Keratinocyte (primary cell): ENCODE measurements around the gene IL19. TPM values are rescaled to one million over a fixed set of nuclear protein-coding genes. Genes with fewer than 3 reads are reported as not detected.

Experiments used
- DNase-seq: peaks from one replicate; pipeline ENCODE4 v3.0.0-alpha.2; 2011; ENCODE audit warnings: low read depth, missing footprints, low spot score
- FAIRE-seq: peaks from 2 replicates; lab custom pipeline; 2011; peaks lifted over from hg19 to GRCh38; lab: Jason Lieb, UNC
- H2AFZ ChIP-seq: 2 replicates; pipeline ENCODE4 v1.6.0; 2012; ENCODE audit warnings: low read length, control low read depth, inconsistent platforms; ENCODE audit not compliant: control insufficient read depth
- H3K27ac ChIP-seq: 2 replicates; pipeline ENCODE4 v1.5.1; 2011; ENCODE audit warnings: low read length; ENCODE audit not compliant: control insufficient read depth, insufficient read depth
- H3K27me3 ChIP-seq: 3 replicates; pipeline ENCODE4 v1.6.0; 2011; ENCODE audit warnings: low read length; ENCODE audit not compliant: control insufficient read depth, insufficient read depth; ENCODE audit errors: extremely low read depth
- H3K36me3 ChIP-seq, 2 experiments: 2 replicates in 1 of 2; 3 replicates in 1 of 2; pipeline ENCODE4 v1.5.1; 2011; ENCODE audit warnings: low read length in 2 of 2, mild to moderate bottlenecking in 1 of 2; ENCODE audit not compliant: control insufficient read depth in 2 of 2, insufficient read depth in 2 of 2; ENCODE audit errors: extremely low read depth in 1 of 2
- H3K4me1 ChIP-seq: 3 replicates; pipeline ENCODE4 v1.5.1; 2011; ENCODE audit warnings: low read length; ENCODE audit not compliant: control insufficient read depth, insufficient read depth; ENCODE audit errors: extremely low read depth
- H3K4me2 ChIP-seq: 3 replicates; pipeline ENCODE4 v1.6.0; 2011; ENCODE audit warnings: low read depth, low read length; ENCODE audit not compliant: control insufficient read depth, insufficient read depth; ENCODE audit errors: extremely low read depth
- H3K4me3 ChIP-seq, 3 experiments: fragments of 200-600 bp in 1 of 3; sonication (generic) in 1 of 3; 2 replicates in 2 of 3; 3 replicates in 1 of 3; pipeline ENCODE4 v1.5.1; 2011 to 2016; ENCODE audit warnings: low read length in 3 of 3, mild to moderate bottlenecking in 3 of 3, control low read depth in 2 of 3, inconsistent platforms in 1 of 3, low read depth in 1 of 3, mixed read lengths in 1 of 3, mixed run types in 1 of 3, moderate library complexity in 1 of 3; ENCODE audit not compliant: control insufficient read depth in 2 of 3, insufficient read depth in 2 of 3; ENCODE audit errors: extremely low read depth in 1 of 3
- H3K79me2 ChIP-seq: 2 replicates; pipeline ENCODE4 v1.6.0; 2012; ENCODE audit warnings: low read length; ENCODE audit not compliant: control insufficient read depth, insufficient read depth
- H3K9ac ChIP-seq: 3 replicates; pipeline ENCODE4 v1.6.0; 2011; ENCODE audit warnings: low read length; ENCODE audit not compliant: control insufficient read depth, insufficient read depth; ENCODE audit errors: extremely low read depth
- H3K9me1 ChIP-seq: 3 replicates; pipeline ENCODE4 v1.6.0; 2011; ENCODE audit warnings: low read length; ENCODE audit not compliant: control insufficient read depth, insufficient read depth; ENCODE audit errors: extremely low read depth
- H3K9me3 ChIP-seq: 2 replicates; pipeline ENCODE4 v1.5.1; 2012; ENCODE audit warnings: low read depth, low read length; ENCODE audit not compliant: control insufficient read depth
- H4K20me1 ChIP-seq: 3 replicates; pipeline ENCODE4 v1.6.0; 2011; ENCODE audit warnings: low read length; ENCODE audit not compliant: control insufficient read depth, insufficient read depth; ENCODE audit errors: extremely low read depth
- EZH2 ChIP-seq: IDR thresholded peaks from one replicate; pipeline ENCODE4 v1.6.1; 2012; ENCODE audit warnings: inconsistent platforms, mild to moderate bottlenecking, low read length, moderate library complexity
- dilution Hi-C: fragments of 300-500 bp; cut with MboI; formaldehyde crosslinking; loops from one replicate; pipeline ENCODE4 v1.7.0; 2020; ENCODE audit warnings: low sequenced_read_pairs; ENCODE audit not compliant: extremely low pct_ligation_motif_present
- polyA minus RNA-seq, 3 experiments: library from RNA; depleted of rRNA, polyadenylated mRNA; stranded (reverse); fragments of >200 nt; gene quantifications; 1 replicate in 1 of 3; 2 replicates in 1 of 3; 3 replicates in 1 of 3; pipeline ENCODE4 v1.2.3, GENCODE V29; 2011
- polyA plus RNA-seq, 5 experiments: library from polyadenylated mRNA; depleted of rRNA in 3 of 5; stranded (reverse) in 3 of 5; stranded (forward) in 1 of 5; unstranded in 1 of 5; fragments of >200 nt; gene quantifications; 1 replicate in 1 of 5; 2 replicates in 3 of 5; 3 replicates in 1 of 5; pipeline versions ENCODE4 v1.2.1 to v1.2.3, GENCODE V29; 2011 to 2012; ENCODE audit warnings: missing spikeins in 2 of 5, low read depth in 1 of 5, low replicate concordance in 1 of 5
- TF ChIP-seq, protein P1 (sequence below), 3 experiments: IDR thresholded peaks in 1 of 3; conservative IDR thresholded peaks in 1 of 3; optimal IDR thresholded peaks in 1 of 3; 2 replicates in 2 of 3; 3 replicates in 1 of 3; pipeline versions ENCODE3 to v1.5.1; 2011; ENCODE audit warnings: low read length in 3 of 3, mild to moderate bottlenecking in 3 of 3, moderate library complexity in 2 of 3, control low read depth in 1 of 3, inconsistent platforms in 1 of 3; ENCODE audit not compliant: insufficient read depth in 2 of 3; ENCODE audit errors: extremely low read depth in 1 of 3

Gene IL19, protein sequence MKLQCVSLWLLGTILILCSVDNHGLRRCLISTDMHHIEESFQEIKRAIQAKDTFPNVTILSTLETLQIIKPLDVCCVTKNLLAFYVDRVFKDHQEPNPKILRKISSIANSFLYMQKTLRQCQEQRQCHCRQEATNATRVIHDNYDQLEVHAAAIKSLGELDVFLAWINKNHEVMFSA
- polyA plus RNA-seq: not detected in 3 replicates
- not detected for polyA plus RNA-seq (2011; ENCODE audit: low read depth)
- not detected in 2 replicates for polyA plus RNA-seq (2011; cell fraction: cytosol; rRNA removed)
- polyA plus RNA-seq (2011; cell fraction: nucleus; rRNA removed): not detected in 2 replicates
- not detected in 2 replicates for polyA plus RNA-seq (2012; ENCODE audit: low replicate concordance)
- polyA minus RNA-seq: not detected in 3 replicates
- polyA minus RNA-seq (2011; cell fraction: cytosol; rRNA and poly(A)+ RNA removed): not detected
- polyA minus RNA-seq (2011; cell fraction: nucleus; rRNA and poly(A)+ RNA removed): not detected in 2 replicates

DNA sequence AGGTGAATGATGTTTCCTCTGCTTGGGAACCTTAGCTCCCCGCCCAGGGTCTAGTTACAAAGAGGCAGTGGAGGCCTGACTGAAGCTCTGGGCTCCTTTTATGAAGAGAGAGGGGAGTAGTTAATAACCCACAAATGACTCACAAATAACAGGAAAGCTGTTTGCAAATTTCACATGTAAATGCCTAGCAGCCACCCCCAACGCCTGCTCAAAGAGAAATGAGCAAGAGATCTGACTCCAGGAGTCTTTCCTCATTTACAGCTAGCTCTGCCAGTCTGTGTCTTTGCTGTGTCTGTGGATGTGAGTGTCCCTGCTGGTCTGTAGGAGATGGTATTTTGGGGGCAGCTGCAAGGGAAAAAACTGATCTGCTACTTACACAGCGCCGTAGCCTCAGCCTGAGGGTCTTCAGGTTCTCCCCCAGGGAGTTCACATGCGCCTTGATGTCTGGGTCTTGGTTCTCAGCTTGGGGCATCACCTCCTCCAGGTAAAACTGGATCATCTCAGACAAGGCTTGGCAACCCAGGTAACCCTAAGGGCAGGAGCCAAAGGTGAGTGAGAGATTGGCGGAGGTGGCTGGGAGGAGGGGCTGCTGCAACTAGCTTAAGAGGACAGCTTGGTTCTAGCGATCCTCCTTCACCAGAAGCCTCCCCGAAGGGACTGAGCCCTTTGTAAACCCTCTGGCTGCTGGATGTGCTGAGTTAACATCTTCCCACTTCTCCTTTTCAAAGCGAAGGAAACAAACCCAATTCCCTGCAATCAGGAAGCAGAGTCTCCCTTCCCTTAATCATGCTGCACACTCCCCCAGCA, at the start of gene IL19:
IL19 (plus strand) TSS at position 243 of the 807 bp plus-strand sequence. CDS start 65,890 bp downstream, outside the sequence.
- H3K9ac ChIP-seq: no peak within 1 kb of the TSS
- no peak within 1 kb of the TSS for H3K27ac ChIP-seq
- H3K9me3 ChIP-seq: no peaks in the 10 kb centered on the region
- H4K20me1 ChIP-seq: no peaks in the 10 kb centered on the region
- no peak within 1 kb of the TSS for H3K4me3 ChIP-seq
- no peaks in the 10 kb centered on the region for H3K36me3 ChIP-seq
- FAIRE-seq (no peak), DNase-seq (no peak)
- no peaks in the 10 kb centered on the region for H3K9me1 ChIP-seq
- TF ChIP-seq, protein P1, sequence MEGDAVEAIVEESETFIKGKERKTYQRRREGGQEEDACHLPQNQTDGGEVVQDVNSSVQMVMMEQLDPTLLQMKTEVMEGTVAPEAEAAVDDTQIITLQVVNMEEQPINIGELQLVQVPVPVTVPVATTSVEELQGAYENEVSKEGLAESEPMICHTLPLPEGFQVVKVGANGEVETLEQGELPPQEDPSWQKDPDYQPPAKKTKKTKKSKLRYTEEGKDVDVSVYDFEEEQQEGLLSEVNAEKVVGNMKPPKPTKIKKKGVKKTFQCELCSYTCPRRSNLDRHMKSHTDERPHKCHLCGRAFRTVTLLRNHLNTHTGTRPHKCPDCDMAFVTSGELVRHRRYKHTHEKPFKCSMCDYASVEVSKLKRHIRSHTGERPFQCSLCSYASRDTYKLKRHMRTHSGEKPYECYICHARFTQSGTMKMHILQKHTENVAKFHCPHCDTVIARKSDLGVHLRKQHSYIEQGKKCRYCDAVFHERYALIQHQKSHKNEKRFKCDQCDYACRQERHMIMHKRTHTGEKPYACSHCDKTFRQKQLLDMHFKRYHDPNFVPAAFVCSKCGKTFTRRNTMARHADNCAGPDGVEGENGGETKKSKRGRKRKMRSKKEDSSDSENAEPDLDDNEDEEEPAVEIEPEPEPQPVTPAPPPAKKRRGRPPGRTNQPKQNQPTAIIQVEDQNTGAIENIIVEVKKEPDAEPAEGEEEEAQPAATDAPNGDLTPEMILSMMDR (optimal IDR thresholded peaks at IDR 0.05 in 1 of 3, IDR thresholded peaks at IDR 0.05 in 1 of 3, conservative IDR thresholded peaks at IDR 0.05 in 1 of 3; ENCODE audit: extremely low read depth in 1 of 3, insufficient read depth in 2 of 3, low read length in 3 of 3): no peak
- TF ChIP-seq EZH2: no peak
- H3K27me3 ChIP-seq: peaks cover 38% of the 10 kb centered on the region
- H3K4me1 ChIP-seq: peaks cover 5% of the 10 kb centered on the region
- H3K79me2 ChIP-seq: no peaks in the 10 kb centered on the region
- H2AFZ ChIP-seq: no peak within 1 kb of the TSS
- no peak within 1 kb of the TSS for H3K4me2 ChIP-seq
- dilution Hi-C loops: loop anchor here (25.0 kb wide), 1 partner anchor 217 kb away; no protein-coding TSS in a partner anchor

DNA sequence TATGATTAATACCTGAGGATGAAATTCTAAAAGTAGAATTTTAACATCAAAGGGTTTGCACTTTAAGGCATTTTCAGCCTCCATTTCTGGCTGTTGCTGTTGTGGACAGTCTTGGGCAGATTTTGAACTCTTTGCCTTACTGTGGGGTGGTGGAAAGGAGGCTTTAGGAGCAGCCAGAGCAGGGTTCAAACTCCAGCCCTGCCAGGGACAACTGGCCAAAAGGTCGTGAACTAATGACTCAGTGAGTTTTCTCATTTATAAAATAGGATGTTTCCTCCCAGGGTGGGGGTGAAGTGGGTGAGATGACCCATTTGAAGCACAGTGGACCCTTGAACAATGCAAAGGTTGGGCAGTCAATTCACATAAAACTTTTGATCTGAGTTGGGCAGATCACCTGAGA, 49.1 kb upstream of the IL19 start:
- Histone ChIP-seq H3K4me1 (peaks cover 15% of the 10 kb centered on the region), H3K9ac (no peak overlapping the region), H3K9me3 (no peaks in the 10 kb centered on the region), H4K20me1 (peaks cover 31% of the 10 kb centered on the region), H3K36me3 (no peaks in the 10 kb centered on the region), H3K27me3 (no peaks in the 10 kb centered on the region), H3K27ac (no peak overlapping the region), H3K4me2 (no peak overlapping the region), H3K9me1 (peaks cover 12% of the 10 kb centered on the region), H2AFZ (no peak overlapping the region), H3K4me3 (no peak overlapping the region), H3K79me2 (peaks cover 80% of the 10 kb centered on the region)
- DNase-seq (no peak), FAIRE-seq (no peak)
- no peak for TF ChIP-seq EZH2
- TF ChIP-seq, protein P1 (optimal IDR thresholded peaks at IDR 0.05 in 1 of 3, IDR thresholded peaks at IDR 0.05 in 1 of 3, conservative IDR thresholded peaks at IDR 0.05 in 1 of 3; ENCODE audit: extremely low read depth in 1 of 3, insufficient read depth in 2 of 3, low read length in 3 of 3): no peak
- dilution Hi-C loops: no loop called here
